Myocyte (in vitro differentiated cells): ENCODE measurements around the gene SMAD7. TPM values are rescaled to one million over a fixed set of nuclear protein-coding genes. Genes with fewer than 3 reads are reported as not detected.

ENCODE experiments used
- DNase-seq: peaks from one replicate; pipeline ENCODE4 v3.0.0-alpha.2; 2012; ENCODE audit warnings: low read depth
- total RNA-seq: library from RNA; depleted of rRNA; stranded (reverse); fragments of >200 nt; gene quantifications from 2 replicates; pipeline ENCODE4 v1.2.3, GENCODE V29; 2014

The SMAD7 gene
- total RNA-seq, 1 donor from 2014 or later: 3.0 TPM

GRCh38 chr18:48987821-48988220 lies 37.1 kb upstream of the SMAD7 start:
- no peak for DNase-seq

- no peak for DNase-seq
Measured at GRCh38 chr18:48986851-48987761, 36.3 kb upstream of the SMAD7 start.

GRCh38 chr18:48985161-48985560 lies 34.4 kb upstream of the SMAD7 start:
- DNase-seq: no peak

- no peak for DNase-seq
Measured at GRCh38 chr18:48983793-48984437, 33.1 kb upstream of the SMAD7 start.

DNA sequence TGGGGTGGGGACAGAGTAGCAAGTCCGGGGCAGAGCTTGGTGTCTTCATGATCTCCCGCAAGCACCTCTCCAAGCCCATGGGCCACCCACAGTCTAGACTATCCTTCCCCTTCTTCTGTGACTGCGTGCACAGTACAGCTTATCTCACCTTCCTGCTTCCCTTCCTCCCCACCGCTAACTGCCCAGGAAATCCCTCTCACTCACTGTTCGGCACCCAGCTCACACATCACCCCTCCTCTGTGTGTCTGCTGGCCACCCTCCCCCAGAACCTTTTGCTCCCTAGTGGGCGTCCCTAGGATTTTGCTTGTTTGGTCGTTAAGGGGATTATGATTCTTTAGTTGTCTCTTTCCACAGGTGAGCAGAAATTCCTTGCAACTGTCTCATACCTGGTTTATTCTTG lies 31.5 kb upstream of the SMAD7 start:
- no peak for DNase-seq

- peak; percentile 78 for DNase-seq
Measured at GRCh38 chr18:48979944-48980890, 29.5 kb upstream of the SMAD7 start.

- no peak for DNase-seq
Measured at GRCh38 chr18:48977914-48978313, 27.1 kb upstream of the SMAD7 start.

GRCh38 chr18:48975817-48976649 lies 25.3 kb upstream of the SMAD7 start:
- DNase-seq: no peak

- no peak for DNase-seq
Measured at GRCh38 chr18:48975120-48975816, 24.5 kb upstream of the SMAD7 start.

GRCh38 chr18:48974304-48975119 lies 23.7 kb upstream of the SMAD7 start:
- no peak for DNase-seq

GRCh38 chr18:48973731-48974130 lies 23.0 kb upstream of the SMAD7 start:
- DNase-seq: no peak

DNA sequence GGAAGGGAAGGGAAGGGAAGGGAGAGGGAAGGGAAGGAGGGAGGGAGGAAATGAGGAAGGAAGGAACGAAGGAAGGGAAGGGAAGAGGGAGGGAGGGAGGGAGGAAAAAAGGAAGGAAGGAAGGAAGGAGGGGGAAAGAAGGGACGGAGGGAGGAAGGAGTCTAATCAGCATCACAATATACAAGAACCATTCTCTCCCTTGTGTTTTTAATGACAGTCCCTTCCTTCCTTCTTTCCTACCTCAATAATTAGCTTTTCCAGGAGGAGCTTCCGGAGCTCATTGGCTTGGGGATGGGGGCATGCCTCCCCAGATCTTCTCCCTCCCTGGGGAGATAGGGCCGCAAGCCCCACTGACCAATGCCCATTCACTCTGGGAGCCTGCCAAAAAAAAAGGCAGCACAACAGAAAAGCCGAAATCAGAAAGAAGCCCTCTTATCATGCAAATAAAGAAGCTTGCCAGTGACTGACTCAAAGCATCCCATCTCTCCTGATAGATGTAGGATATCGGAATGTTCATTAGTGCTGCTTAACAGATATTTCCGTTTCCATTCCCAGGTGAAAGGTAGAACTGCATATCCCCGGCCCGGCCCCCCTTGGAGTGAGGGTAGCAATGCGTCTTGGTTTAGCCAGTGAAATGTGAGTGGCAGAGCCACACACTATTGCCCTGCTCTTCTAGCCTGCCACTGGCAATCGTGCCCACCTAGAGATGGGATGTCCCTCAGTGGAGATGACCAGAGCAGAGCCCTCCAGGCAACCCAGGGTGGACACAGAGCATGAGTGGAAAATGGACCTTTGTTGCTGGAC lies 17.8 kb upstream of the SMAD7 start:
- no peak for DNase-seq

DNA sequence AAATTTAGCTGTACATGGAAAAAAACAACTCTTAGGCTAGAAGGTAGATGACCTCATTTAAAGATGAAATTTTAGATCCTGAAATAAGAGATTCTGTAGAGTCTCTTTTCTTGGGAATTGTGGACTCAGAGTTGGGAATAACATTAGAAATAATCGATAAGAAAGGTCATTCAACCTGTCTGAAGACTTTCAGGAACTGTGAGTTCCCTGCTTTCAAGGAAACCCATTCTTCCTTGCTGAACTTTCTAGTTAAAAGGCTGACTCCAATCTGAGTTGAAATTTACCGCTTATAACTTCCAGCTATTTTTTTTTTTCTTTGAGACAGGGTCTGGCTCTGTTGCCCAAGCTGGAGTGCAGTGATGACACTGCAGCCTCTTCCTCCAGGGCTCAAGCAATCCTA lies 16.8 kb upstream of the SMAD7 start:
- no peak for DNase-seq

- no peak for DNase-seq
Measured at GRCh38 chr18:48966523-48966922, 15.8 kb upstream of the SMAD7 start.

DNA sequence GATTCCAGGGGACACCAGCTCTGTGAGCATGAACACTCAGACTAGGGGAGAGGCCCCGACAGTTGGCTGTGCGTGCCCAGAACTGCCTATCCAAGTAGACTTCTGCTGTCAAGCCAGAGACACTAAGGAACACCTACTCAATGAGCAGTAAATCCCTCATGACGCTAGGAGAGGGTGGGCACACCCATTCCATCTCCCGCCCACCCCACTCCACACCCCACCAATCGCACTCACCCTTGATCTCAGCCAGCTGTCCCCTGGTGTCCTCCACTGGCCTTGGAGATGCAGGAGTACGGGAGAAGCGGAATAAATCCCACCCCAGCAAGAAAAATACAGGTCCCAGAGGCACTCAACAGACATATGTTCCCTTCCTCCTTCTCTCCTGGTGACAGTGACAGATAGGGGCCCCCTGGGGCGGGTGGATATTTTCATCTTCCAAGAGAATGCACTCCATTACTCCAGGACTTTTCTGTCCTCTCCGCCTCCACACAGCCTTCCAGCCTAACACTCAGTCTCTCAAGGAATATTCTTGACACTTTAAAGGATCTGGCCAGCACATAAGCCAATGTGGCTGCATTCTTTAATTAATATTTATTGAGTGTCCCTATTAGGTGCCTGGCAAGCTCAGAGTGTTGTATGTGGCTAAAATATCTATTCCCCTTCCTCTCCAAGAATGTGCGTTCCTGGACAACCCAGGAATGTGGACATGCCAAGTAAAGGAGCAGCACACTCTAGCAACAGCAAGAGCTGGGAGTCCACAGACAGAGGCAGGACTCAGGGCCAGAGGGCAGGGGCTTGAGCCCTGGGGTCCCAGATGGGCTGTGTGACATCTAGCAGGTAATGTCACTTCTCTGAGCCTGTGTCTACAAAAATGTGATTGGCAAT lies 13.1 kb upstream of the SMAD7 start:
- peak; percentile 28 for DNase-seq

GRCh38 chr18:48962994-48963561 lies 12.3 kb upstream of the SMAD7 start:
- DNase-seq: no peak
